WTC11 (cell line): ENCODE measurements around the gene RPP40.

Experiments used
- CREM ChIP-seq: sonication (generic); formaldehyde crosslinking; IDR thresholded peaks from 2 replicates; pipeline ENCODE4 v1.8.1; 2022; ENCODE audit warnings: mild to moderate bottlenecking, missing genetic modification reagents, moderate library complexity
- GRHL2 ChIP-seq: fragments of 250-450 bp; sonication (Bioruptor Pico); IDR thresholded peaks from 2 replicates; pipeline ENCODE4 v1.8.0; 2022; ENCODE audit warnings: mild to moderate bottlenecking, moderate library complexity; ENCODE audit not compliant: insufficient replicate concordance, severe bottlenecking
- GTF2I ChIP-seq: fragments of 250-450 bp; sonication (Bioruptor Pico); conservative IDR thresholded peaks from 2 replicates; pipeline ENCODE4 v1.4.0; 2021; ENCODE audit warnings: mild to moderate bottlenecking
- JUN ChIP-seq: sonication (generic); formaldehyde crosslinking; IDR thresholded peaks from 2 replicates; pipeline ENCODE4 v1.8.0; 2023; ENCODE audit warnings: mild to moderate bottlenecking, missing genetic modification reagents
- KAT7 ChIP-seq: sonication (generic); formaldehyde crosslinking; IDR thresholded peaks from 2 replicates; pipeline ENCODE4 v1.8.1; 2023; ENCODE audit warnings: missing genetic modification reagents, mild to moderate bottlenecking, borderline replicate concordance
- NR3C1 ChIP-seq: sonication (generic); formaldehyde crosslinking; conservative IDR thresholded peaks from 2 replicates; pipeline ENCODE4 v1.8.1; 2023; ENCODE audit warnings: low read depth, mild to moderate bottlenecking, missing genetic modification reagents
- SP1 ChIP-seq: sonication (generic); formaldehyde crosslinking; conservative IDR thresholded peaks from 2 replicates; pipeline ENCODE4 v1.8.1; 2022; ENCODE audit warnings: missing genetic modification reagents
- TP53 ChIP-seq: sonication (generic); formaldehyde crosslinking; IDR thresholded peaks from 2 replicates; pipeline ENCODE4 v1.8.1; 2023; ENCODE audit warnings: mild to moderate bottlenecking, missing genetic modification reagents
- ZNF138 ChIP-seq: sonication (generic); formaldehyde crosslinking; conservative IDR thresholded peaks from 2 replicates; pipeline ENCODE4 v1.8.1; 2022; ENCODE audit warnings: mild to moderate bottlenecking, moderate library complexity, missing genetic modification reagents
- ZNF423 ChIP-seq: fragments of 250-450 bp; sonication (Bioruptor Pico); IDR thresholded peaks from 2 replicates; pipeline ENCODE4 v2.1.2; 2022; ENCODE audit warnings: mild to moderate bottlenecking, moderate library complexity
- TF ChIP-seq, protein P1 (sequence below): fragments of 200-600 bp; IDR thresholded peaks from 2 replicates; pipeline ENCODE4 v1.8.0; 2022; ENCODE audit warnings: antibody characterized with exemption
- TF ChIP-seq, protein P2 (sequence below): sonication (generic); formaldehyde crosslinking; IDR thresholded peaks from 2 replicates; pipeline ENCODE4 v1.8.1; 2023; ENCODE audit warnings: mild to moderate bottlenecking, missing genetic modification reagents
- TF ChIP-seq, protein P3 (sequence below): sonication (generic); formaldehyde crosslinking; IDR thresholded peaks from 2 replicates; pipeline ENCODE4 v1.8.0; 2023; ENCODE audit warnings: missing genetic modification reagents, mild to moderate bottlenecking, borderline replicate concordance
- TF ChIP-seq, protein P4 (sequence below): sonication (generic); formaldehyde crosslinking; IDR thresholded peaks from 2 replicates; pipeline ENCODE4 v1.8.1; 2023; ENCODE audit warnings: mild to moderate bottlenecking, missing genetic modification reagents, moderate library complexity

DNA sequence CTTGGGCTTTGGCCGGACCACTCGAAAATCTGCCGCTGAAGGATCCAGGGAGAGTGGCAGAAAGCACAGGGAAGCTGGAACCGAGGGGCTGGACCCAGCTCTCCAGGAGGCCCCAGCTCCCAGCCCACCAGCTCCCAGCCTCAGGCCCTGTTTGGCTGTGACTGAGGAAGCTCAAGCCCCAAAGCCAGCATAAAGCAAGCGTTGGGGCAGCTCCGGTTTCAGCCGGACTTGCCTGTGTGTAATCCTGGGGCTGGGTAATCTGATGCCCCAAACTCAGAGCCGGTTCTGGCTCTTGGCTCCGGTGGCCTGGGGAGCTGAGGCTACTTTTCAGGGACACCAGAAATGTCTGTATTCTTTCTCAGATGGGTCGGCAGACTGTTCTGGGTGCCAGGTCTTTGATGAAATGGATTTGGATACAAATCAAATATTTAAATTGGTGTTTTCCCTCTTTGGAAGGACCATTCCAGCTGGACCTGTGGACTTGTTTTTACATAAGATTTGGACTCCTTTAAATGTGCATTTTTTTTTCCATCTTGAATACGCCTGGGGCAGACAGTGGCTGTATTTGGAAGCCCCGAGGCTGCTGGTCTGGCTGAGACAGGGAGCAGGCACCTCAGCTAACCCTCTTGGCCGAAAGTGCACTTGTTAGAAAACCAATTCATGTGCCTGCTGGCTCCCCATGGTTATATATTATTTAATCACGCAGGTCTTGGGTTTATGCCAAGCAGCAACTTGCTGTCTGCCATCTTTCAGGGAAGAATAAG, 29.7 kb downstream of the RPP40 start:
- TF ChIP-seq SP1 (CRISPR knock-in tag) (no peak), CREM (no peak), NR3C1 (CRISPR knock-in tag) (no peak), JUN (CRISPR knock-in tag) (no peak), GTF2I (CRISPR knock-in tag) (no peak), ZNF138 (no peak), GRHL2 (no peak), KAT7 (CRISPR knock-in tag) (no peak), ZNF423 (CRISPR knock-in tag) (no peak; the same call in 1 of the 2 replicates), TP53 (CRISPR knock-in tag) (no peak)
- TF ChIP-seq, protein P1, sequence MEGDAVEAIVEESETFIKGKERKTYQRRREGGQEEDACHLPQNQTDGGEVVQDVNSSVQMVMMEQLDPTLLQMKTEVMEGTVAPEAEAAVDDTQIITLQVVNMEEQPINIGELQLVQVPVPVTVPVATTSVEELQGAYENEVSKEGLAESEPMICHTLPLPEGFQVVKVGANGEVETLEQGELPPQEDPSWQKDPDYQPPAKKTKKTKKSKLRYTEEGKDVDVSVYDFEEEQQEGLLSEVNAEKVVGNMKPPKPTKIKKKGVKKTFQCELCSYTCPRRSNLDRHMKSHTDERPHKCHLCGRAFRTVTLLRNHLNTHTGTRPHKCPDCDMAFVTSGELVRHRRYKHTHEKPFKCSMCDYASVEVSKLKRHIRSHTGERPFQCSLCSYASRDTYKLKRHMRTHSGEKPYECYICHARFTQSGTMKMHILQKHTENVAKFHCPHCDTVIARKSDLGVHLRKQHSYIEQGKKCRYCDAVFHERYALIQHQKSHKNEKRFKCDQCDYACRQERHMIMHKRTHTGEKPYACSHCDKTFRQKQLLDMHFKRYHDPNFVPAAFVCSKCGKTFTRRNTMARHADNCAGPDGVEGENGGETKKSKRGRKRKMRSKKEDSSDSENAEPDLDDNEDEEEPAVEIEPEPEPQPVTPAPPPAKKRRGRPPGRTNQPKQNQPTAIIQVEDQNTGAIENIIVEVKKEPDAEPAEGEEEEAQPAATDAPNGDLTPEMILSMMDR = no peak
- TF ChIP-seq, protein P2, sequence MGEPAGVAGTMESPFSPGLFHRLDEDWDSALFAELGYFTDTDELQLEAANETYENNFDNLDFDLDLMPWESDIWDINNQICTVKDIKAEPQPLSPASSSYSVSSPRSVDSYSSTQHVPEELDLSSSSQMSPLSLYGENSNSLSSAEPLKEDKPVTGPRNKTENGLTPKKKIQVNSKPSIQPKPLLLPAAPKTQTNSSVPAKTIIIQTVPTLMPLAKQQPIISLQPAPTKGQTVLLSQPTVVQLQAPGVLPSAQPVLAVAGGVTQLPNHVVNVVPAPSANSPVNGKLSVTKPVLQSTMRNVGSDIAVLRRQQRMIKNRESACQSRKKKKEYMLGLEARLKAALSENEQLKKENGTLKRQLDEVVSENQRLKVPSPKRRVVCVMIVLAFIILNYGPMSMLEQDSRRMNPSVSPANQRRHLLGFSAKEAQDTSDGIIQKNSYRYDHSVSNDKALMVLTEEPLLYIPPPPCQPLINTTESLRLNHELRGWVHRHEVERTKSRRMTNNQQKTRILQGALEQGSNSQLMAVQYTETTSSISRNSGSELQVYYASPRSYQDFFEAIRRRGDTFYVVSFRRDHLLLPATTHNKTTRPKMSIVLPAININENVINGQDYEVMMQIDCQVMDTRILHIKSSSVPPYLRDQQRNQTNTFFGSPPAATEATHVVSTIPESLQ (CRISPR knock-in tag) = no peak
- TF ChIP-seq, protein P3, sequence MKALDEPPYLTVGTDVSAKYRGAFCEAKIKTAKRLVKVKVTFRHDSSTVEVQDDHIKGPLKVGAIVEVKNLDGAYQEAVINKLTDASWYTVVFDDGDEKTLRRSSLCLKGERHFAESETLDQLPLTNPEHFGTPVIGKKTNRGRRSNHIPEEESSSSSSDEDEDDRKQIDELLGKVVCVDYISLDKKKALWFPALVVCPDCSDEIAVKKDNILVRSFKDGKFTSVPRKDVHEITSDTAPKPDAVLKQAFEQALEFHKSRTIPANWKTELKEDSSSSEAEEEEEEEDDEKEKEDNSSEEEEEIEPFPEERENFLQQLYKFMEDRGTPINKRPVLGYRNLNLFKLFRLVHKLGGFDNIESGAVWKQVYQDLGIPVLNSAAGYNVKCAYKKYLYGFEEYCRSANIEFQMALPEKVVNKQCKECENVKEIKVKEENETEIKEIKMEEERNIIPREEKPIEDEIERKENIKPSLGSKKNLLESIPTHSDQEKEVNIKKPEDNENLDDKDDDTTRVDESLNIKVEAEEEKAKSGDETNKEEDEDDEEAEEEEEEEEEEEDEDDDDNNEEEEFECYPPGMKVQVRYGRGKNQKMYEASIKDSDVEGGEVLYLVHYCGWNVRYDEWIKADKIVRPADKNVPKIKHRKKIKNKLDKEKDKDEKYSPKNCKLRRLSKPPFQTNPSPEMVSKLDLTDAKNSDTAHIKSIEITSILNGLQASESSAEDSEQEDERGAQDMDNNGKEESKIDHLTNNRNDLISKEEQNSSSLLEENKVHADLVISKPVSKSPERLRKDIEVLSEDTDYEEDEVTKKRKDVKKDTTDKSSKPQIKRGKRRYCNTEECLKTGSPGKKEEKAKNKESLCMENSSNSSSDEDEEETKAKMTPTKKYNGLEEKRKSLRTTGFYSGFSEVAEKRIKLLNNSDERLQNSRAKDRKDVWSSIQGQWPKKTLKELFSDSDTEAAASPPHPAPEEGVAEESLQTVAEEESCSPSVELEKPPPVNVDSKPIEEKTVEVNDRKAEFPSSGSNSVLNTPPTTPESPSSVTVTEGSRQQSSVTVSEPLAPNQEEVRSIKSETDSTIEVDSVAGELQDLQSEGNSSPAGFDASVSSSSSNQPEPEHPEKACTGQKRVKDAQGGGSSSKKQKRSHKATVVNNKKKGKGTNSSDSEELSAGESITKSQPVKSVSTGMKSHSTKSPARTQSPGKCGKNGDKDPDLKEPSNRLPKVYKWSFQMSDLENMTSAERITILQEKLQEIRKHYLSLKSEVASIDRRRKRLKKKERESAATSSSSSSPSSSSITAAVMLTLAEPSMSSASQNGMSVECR (CRISPR knock-in tag) = no peak
- TF ChIP-seq, protein P4, sequence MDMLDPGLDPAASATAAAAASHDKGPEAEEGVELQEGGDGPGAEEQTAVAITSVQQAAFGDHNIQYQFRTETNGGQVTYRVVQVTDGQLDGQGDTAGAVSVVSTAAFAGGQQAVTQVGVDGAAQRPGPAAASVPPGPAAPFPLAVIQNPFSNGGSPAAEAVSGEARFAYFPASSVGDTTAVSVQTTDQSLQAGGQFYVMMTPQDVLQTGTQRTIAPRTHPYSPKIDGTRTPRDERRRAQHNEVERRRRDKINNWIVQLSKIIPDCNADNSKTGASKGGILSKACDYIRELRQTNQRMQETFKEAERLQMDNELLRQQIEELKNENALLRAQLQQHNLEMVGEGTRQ (CRISPR knock-in tag) = no peak
